HG02763 (cell line): Measurements from ENCODE around the gene SCAPER.
A peak's percentile ranks its signal among the peaks of the same experiment; 100 is the strongest.
"Not testable (repeated sequence)": the region's sequence is repeated elsewhere in the genome, so short reads cannot be mapped to it uniquely, and the experiment has no call there.

Experiments
- ATAC-seq: cut with Tn5 transposase; IDR thresholded peaks from one replicate; pipeline ENCODE4 v1.9.1; 2021; ENCODE audit warnings: mild to moderate bottlenecking, moderate library complexity; ENCODE audit not compliant: unreplicated experiment

The SCAPER gene

DNA sequence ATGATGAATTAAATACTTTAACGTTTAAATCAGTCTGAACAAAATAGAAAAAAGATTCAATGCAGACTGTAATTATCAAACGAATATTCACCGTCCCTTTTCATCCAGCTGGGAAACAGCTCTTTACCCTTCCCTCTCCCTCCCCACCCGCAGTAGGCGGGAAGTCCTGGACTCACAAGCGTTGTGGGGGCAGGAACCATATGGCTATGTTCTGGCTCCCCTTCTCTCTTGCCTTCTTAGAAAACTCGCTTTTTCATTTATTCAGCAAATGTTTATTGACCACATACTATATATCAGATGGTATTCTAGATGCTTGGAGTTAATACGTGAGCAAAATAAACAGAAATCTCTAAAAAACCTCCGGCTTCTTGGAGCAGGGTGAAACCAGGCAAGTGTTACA, 715 bp upstream of the SCAPER start:
- ATAC-seq, result no peak

DNA sequence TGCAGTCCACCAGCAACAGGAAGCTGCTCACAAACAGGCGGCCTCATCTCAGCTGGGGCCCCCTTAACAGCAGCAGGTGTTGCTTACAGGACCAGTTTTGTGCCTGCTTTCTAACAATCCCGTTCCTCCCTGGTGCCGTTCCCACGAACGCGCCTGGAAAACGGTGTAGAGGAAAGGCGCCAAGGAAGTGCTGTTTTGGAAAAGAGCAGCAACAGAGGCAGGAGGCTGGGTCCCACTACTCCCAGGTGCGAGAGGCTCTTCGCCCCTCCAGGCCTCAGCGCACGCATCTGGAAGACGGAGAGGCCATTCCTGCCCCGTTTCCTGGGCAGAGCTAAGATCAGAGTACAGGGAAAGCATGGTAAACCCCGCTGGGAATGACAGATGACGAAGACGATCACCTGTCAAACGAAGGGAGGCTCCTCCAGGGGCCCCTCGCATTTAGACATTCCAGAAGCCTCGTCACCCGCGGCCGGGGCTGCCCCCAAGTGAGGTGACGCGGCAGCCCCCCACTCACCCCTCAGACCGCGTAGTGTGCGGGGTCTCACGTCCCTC, 603 bp downstream of the SCAPER start:
- ATAC-seq, result peak; percentile 13

DNA sequence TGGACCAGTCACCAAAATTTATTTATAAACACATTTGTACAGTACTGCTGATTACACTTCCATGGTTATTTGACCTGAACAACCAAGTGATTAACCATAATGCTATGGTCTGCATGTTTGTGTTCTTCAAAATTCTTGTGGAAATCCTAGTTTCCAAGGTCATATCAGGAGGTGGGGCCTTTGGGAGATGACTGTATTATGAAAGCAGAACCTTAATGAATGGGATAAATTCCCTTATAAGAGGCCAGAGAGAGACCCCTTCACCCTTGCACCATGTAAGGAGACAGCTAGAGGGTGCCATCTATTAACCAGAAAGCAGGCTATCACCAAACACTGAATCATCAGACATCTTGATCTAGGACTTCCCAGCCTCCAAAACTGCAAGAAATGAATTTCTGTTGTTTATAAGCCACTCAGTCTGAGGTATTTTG, 1.9 kb downstream of the SCAPER start:
- ATAC-seq, result no peak

DNA sequence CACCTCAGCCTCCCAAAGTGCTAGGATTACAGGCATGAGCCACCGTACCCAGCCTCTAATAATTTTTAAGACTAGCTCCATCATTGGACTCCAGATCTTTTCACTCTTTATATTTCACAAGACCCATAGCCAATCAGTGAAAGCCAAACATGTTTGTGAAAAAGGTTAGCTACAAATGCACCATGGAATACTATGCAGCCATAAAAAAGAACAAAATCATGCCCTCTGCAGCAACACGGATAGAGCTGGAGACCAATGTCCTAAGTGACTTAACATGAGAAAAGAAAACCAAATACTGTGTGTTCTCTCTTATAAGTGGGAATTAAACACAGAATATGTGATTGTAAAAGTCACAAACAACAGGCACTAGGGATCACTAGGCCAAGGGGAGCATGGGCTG, 3.2 kb downstream of the SCAPER start:
- no peak for ATAC-seq

DNA sequence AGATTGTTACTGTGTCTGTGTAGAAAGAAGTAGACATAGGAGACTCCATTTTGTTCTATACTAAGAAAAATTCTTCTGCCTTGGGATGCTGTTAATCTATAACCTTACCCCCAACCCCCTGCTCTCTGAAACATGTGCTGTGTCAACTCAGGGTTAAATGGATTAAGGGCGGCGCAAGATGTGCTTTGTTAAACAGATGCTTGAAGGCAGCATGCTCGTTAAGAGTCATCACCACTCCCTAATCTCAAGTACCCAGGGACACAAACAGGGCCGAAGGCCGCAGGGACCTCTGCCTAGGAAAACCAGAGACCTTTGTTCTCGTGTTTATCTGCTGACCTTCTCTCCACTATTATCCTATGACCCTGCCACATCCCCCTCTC, 5.2 kb downstream of the SCAPER start:
- not testable (repeated sequence) for ATAC-seq

DNA sequence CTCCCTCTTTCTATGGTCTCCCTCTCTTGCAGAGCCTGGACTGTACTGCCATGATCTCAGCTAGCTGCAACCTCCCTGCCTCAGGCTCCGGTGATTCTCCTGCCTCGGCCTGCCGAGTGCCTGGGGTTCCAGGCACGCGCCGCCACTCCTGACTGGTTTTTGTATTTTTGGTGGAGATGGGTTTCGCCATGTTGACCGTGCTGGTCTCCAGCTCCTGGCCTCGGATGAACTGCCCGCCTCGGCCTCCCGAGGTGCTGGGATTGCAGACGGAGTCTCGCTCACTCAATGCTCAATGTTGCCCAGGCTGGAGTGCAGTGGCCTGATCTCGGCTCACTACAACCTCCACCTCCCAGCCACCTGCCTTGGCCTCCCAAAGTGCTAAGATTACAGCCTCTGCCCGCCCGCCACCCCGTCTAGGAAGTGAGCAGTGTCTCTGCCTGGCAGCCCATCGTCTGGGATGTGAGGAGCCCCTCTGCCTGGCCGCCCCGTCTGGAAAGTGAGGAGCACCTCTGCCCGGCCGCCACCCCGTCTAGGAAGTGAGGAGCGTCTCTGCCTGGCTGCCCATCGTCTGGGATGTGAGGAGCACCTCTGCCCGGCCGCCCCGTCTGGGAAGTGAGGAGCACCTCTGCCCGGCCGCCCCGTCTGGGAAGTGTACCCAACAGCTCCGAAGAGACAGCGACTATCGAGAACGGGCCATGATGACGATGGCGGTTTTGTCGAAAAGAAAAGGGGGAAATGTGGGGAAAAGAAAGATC, 5.8 kb downstream of the SCAPER start:
- not testable (repeated sequence) for ATAC-seq

DNA sequence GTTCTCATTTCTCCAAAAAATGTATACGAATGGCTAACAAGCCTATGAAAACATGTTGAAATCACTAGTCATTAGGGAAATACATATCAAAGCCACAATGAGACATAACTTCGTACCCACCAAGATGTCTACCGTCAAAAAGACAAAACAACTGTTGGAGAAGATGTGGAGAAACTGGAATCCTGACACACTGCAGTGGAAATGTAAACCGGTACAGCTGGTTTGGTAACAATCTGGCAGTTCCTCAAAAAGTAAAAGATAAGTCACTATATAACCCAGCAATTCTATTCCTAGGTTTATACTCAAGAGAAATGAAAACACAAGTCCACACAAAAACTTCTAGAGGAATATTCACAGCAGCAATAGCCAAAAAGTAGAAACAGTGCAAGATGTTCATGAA, 7.0 kb downstream of the SCAPER start:
- ATAC-seq, result no peak

DNA sequence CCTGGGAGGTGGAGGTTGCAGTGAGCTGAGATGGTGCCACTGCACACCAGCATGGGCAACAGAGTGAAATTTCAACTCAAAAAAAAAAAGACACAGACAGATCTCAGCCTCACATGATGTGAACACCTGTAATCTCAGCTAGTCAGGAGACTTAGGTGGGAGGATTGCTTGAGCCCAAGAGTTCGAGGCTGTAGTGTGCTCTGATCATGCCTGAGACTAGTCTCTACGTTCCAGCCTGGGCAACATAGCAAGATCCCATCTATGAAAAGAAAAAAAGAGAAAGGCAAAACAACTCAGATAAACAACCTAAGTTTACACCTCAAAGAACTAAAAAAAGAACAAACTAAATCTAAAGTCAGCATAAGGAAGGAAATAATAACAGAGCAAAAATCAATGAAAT, 11.0 kb downstream of the SCAPER start:
- no peak for ATAC-seq

DNA sequence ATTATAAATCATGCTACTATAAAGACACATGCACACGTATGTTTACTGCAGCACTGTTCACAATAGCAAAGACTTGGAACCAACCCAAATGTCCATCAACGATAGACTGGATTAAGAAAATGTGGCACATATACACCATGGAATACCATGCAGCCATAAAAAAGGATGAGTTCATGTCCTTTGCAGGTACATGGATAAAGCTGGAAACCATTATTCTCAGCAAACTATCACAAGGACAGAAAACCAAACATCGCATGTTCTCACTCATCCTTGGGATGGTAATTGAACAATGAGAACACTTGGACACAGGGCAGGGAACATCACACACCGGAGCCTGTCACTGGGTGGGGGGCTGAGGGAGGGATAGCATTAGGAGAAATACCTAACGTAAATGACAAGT, 12.3 kb downstream of the SCAPER start:
- ATAC-seq, result not testable (repeated sequence)

DNA sequence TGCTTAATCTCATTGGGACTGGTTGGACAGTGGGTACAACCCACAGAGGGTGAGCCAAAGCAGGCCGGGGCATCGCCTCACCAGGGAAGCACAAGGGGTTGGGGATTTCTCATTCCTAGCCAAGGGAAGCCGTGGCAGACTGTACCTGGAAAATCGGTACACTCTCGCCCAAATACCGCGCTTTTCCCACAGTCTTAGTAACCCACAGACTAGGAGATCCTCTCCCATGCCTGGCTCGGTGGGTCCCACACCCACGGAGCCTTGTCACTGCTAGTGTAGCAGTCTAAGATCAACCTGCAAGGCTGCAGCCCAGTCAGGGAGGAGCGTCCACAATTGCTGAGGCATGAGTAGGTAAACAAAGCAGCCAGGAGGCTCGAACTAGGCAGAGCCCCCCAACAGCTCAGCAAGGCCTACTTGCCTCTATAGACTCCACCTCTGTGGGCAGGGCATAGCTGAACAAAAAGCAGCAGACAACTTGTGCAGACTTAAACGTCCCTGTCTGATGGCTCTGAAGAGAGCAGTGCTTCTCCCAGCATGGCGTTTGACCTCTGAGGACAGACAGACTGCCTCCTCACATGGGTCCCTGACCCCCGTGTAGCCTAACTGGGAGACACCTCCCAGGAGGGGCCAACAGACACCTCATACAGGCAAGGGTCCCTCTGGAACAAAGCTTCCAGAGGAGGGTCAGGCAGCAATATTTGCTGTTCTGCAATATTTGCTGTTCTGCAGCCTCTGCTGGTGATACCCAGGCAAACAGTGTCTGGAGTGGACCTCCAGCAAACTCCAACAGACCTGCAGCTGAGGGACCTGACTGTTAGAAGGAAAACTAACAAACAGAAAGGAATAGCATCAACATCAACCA, 17.6 kb downstream of the SCAPER start:
- not testable (repeated sequence) for ATAC-seq

DNA sequence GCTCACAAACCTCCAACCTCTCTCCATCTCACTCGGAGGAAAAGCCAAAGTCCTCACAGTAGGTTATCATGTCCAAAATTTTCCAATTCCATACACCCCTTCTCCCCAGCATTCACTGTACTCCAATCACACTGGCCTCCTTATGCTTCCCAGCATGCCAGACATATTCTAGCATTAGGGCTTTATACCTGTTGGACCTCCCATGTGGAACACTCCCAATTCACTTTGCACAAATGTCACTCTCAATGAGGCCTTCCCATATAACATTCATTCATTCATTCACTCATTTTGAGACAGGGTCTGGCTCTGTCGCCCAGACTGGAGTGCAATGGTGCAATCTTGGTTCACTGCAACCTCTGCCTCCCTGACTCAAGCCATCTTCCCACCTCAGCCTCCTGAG, 19.9 kb downstream of the SCAPER start:
- no peak for ATAC-seq

DNA sequence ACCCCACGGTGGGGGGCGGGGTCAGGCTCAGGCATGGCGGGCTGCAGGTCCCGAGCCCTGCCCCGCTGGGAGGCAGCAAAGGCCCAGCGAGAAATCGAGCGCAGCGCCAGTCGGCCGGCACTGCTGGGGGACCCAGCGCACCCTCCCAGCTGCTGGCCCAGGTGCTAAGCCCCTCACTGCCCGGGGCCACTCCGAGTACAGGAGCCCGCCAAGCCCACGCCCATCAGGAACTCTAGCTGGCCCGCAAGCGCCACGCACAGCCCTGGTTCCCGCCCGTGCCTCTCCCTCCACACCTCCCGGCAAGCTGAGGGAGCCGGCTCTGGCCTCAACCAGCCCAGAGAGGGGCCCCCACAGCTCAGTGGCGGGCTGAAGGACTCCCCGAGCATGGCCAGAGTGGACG, 29.2 kb downstream of the SCAPER start:
- no peak for ATAC-seq

DNA sequence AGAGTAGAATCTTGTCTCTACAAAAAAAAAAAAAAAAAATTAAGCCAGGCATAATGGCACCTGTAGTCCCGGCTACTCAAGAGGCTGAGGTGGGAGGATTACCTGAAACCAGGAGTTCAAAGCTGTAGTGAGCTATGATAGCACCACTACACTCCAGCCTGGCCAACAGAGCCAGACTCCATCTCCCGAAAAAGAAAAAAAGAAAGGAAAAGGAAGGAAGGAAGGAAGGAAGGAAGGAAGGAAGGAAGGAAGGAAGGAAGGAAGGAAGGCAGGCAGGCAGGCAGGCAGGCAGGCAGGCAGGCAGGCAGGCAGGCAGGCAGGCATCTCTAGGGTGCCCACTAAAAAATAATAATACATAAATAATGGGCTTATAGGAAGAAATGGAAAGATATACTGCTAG, 32.1 kb downstream of the SCAPER start:
- ATAC-seq, result not testable (repeated sequence)

DNA sequence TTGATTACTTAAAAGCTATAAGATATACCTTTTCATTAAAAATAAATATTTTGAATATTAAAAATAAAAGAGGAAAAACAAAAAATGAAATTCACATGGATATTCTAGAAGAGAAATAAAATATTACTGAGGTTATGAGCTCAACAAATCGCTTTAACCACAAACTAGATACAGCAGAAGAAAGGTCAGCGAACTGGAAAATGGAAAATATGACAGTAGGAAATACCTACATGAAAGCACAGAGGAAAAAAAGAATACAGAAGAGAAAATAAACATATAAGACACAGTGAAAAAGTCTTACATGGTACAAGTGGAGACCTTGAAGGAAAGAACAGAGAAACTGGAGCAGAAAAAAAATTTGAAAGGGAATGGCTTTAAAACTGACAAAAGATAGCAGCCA, 33.2 kb downstream of the SCAPER start:
- no peak for ATAC-seq

DNA sequence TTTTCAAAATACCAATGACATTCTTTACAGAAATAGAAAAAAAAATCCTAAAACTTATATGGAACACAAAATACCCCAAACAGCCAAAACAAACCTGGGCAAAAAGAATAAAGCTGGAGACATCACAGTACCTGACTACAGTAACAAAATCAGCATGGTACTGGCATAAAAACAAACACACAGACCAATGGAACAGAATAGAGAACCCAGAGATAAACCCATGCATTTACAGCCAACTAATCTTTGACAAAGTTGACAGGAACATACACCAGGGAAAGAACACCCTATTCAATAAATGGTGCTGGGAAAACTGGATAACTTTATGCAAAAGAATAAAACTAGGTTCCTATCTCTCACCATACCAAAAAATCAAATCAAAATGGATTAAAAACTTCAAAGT, 36.4 kb downstream of the SCAPER start:
- ATAC-seq, result no peak

DNA sequence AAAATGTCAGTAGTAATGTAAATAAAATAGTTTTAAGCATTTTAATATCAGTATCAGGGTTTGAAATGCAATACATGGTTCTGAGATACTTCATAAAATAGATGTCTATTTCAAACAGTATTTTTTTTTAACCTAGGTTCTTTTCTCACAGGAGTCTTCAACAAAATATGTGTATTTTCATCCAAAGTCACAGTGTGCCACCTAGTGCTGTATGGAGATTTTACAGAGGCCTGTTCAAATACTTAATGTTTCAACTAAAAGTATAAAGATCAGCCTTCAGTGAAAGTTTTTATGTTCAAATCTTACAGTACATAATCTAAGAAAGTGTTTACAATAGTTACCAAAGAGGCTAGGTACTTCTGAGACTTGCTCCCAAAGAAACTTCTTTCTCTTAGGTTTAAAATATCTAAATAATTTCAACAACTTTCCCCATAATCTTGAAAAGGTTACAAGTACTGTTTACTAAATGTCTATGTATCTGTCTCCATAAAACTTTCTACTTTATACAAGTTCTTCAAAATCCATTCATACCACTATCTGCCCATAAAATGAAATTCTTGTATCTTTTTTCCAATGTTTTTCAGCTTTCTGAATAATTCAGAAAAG, 38.3 kb downstream of the SCAPER start:
- no peak for ATAC-seq

DNA sequence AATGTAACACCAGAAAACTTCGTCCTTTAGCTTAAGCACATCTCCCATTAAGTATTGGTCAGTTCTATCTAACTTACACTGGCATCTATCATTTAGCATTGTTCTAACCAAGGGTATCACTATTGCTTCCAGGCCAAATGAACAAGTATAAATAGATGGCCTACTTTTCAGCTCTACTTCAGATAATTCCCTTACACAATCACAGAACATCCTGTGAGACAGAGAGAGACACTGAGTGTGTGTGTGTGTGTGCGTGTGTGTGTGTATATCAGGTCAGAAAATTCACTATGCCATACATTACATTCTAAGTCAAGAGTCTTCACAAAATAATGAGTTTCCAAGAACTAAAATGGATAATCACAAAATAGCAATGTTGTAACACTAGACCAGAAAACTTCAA, 39.1 kb downstream of the SCAPER start:
- no peak for ATAC-seq

DNA sequence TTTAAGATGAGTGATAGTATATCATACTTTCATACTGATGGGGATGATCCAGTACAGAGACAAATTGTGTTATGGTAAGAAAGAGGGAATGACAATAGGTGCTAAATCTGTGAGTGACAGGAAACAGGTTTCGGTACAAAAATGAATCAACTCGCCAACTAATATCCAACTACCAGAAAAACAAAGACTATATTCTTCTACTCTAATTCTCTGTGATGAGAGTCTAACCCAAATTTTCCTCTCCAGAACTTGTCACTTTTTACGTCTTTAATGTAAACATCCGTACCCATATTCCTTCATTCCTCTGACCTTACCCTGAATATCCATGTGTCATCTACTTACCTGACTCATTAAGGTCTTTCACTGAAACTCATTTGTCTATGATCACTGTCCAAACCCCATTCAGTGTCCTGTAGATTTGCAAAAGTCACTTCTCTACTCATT, 39.6 kb downstream of the SCAPER start:
- ATAC-seq, result no peak

DNA sequence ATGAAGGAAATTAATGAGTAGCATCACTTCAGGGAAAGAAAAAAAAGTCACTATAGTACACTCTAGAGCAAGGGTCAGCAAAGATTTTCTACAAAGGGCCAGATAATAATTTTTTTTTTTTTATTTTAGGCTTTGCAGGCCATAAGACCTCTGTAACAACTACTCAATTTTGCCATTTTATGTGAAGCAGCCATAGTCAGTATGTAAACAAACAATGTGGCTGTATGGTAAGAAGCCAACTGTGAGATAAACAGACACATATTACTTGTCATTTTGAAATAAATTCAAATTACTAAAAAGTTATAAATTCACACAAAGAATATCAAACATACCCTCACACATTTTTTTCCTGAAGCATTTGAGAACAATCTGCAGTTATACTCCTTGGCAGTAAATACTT, 40.6 kb downstream of the SCAPER start:
- no peak for ATAC-seq

DNA sequence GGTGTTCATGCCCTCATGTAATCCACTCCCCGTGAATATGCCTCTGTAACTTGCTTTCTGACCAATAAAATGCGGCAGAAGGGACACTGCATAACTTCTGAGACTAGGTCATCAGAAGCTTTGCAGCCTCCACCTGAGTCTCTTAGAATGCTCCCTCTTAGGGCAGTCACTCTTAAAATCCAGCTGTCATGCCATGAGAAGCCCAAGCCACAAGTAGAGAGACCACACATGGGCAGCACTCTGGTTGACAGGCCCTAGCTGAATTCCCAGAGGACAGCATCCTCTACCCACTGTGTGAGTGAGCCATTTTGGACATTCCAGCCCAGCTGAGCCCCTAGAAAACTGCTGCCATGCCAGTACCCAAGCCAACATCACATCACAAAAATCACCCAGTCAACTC, 41.4 kb downstream of the SCAPER start:
- ATAC-seq, result no peak

DNA sequence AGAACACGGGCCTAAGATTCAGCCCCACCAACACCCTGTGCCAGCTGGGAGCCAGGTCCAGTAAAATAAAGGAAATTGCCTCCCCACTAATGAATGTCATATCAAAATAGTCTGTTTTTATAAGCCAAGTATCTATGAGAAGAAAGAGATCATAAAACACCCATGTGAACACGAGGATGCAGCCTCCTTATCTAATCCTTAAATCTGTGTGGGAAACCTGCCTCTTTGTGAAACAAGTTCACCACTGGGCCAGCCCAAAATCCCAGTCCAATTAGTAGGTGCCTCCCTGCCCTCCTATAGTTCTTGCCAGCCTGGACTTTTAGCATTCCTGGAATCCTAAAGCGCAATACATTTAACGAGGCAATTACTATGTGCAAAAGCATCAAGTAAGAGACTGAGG, 42.0 kb downstream of the SCAPER start:
- no peak for ATAC-seq
